PC-3 (cell line): Measurements from ENCODE around the gene RTN1. TPM values are rescaled to one million over a fixed set of nuclear protein-coding genes. Genes with fewer than 3 reads are reported as not detected.

Source experiments
- ATAC-seq: fragments of 200-7000 bp; cut with Tn5 transposase; 2 replicates; pipeline ENCODE4 v1.9.1; 2020; ENCODE audit warnings: mild to moderate bottlenecking, moderate library complexity
- BruUV-seq: library from RNA; stranded (reverse); fragments of 400-500 nt; replicated peaks from 2 replicates; lab custom pipeline; 2021; lab: Mats Ljungman, UMichigan
- CTCF ChIA-PET: fragments of 300-600 bp; sonication (Branson Sonifier 250); formaldehyde crosslinking; loops from one replicate; lab custom pipeline; 2022; ENCODE audit warnings: antibody characterized with exemption; lab: Charles Lee
- POLR2A ChIA-PET: fragments of 300-600 bp; sonication (Branson Sonifier 250); formaldehyde crosslinking; loops from one replicate; lab custom pipeline; 2022; ENCODE audit warnings: antibody characterized with exemption; ENCODE audit not compliant: unreplicated experiment; lab: Charles Lee
- DNase-seq: peaks from one replicate; pipeline ENCODE4 v3.0.0-alpha.2; 2015
- H2AFZ ChIP-seq: fragments of 300-600 bp; sonication (generic); 2 replicates; pipeline ENCODE4 v1.6.0; 2016; ENCODE audit warnings: antibody characterized with exemption, low read length
- H3F3A ChIP-seq: fragments of 300-600 bp; sonication (generic); one replicate; pipeline ENCODE4 v1.6.0; 2017; ENCODE audit warnings: antibody characterized with exemption, low read length, control low read depth, mild to moderate bottlenecking; ENCODE audit not compliant: unreplicated experiment
- H3K27ac ChIP-seq: fragments of 300-600 bp; sonication (generic); 2 replicates; pipeline ENCODE4 v1.5.1; 2016; ENCODE audit warnings: mild to moderate bottlenecking, low read length
- H3K27me3 ChIP-seq: fragments of 300-600 bp; sonication (generic); 2 replicates; pipeline ENCODE4 v1.6.1; 2016; ENCODE audit warnings: low read length, mixed read lengths
- H3K36me3 ChIP-seq: fragments of 300-600 bp; sonication (generic); 2 replicates; pipeline ENCODE4 v1.6.1; 2016; ENCODE audit warnings: low read depth, mixed run types, low read length, mixed read lengths
- H3K4me1 ChIP-seq: fragments of 300-600 bp; sonication (generic); 2 replicates; pipeline ENCODE4 v1.5.1; 2016; ENCODE audit warnings: low read length; ENCODE audit not compliant: insufficient read depth
- H3K4me2 ChIP-seq: fragments of 300-600 bp; sonication (generic); 2 replicates; pipeline ENCODE4 v1.6.0; 2016; ENCODE audit warnings: low read length
- H3K4me3 ChIP-seq: fragments of 300-600 bp; sonication (generic); 2 replicates; pipeline ENCODE4 v1.5.1; 2016; ENCODE audit warnings: mild to moderate bottlenecking, low read length, mixed read lengths
- H3K79me2 ChIP-seq: fragments of 300-600 bp; sonication (generic); 2 replicates; pipeline ENCODE4 v1.6.1; 2017; ENCODE audit warnings: low read length, mixed read lengths
- H3K9ac ChIP-seq: fragments of 300-600 bp; sonication (generic); 2 replicates; pipeline ENCODE4 v1.6.0; 2016; ENCODE audit warnings: mild to moderate bottlenecking, low read length
- H3K9me2 ChIP-seq: fragments of 300-600 bp; sonication (generic); replicated peaks from 2 replicates; pipeline ENCODE4 v1.6.1; 2016; ENCODE audit warnings: mixed run types, low read length, mixed read lengths
- H3K9me3 ChIP-seq: fragments of 300-600 bp; sonication (generic); 2 replicates; pipeline ENCODE4 v1.6.1; 2016; ENCODE audit warnings: low read length, mixed read lengths
- H4K20me1 ChIP-seq: fragments of 300-600 bp; sonication (generic); 2 replicates; pipeline ENCODE4 v1.6.1; 2016; ENCODE audit warnings: low read length, mixed read lengths
- EZH2 ChIP-seq: fragments of 300-600 bp; sonication (generic); IDR thresholded peaks from one replicate; pipeline ENCODE4 v1.6.1; 2017; ENCODE audit warnings: antibody characterized with exemption, mild to moderate bottlenecking, low read length; ENCODE audit not compliant: unreplicated experiment
- EZH2phosphoT487 ChIP-seq: fragments of 300-600 bp; sonication (generic); IDR thresholded peaks from 2 replicates; pipeline ENCODE4 v1.6.1; 2018; ENCODE audit warnings: mild to moderate bottlenecking, antibody characterized with exemption, low read length, borderline replicate concordance
- intact Hi-C: fragments of 100-400 bp; cut with micrococcal nuclease; formaldehyde crosslinking; loops from 2 replicates; pipeline ENCODE4 v1.9.0; 2023
- total RNA-seq: library from RNA; depleted of rRNA; stranded (reverse); fragments of >200 nt; gene quantifications from 2 replicates; pipeline ENCODE4 v1.2.3, GENCODE V29; 2014
- TF ChIP-seq, protein P1 (sequence below): fragments of 300-600 bp; sonication (generic); conservative IDR thresholded peaks from 2 replicates; pipeline ENCODE4 v1.5.1; 2017; ENCODE audit warnings: antibody characterized with exemption, low read depth, mild to moderate bottlenecking, low read length

RTN1 gene
- total RNA-seq, 1 experiment from 2014 or later = not detected

GRCh38 chr14:59863806-59864525 is 6.6 kb downstream of the RTN1 start:
- Histone ChIP-seq H3K9ac (no peak overlapping the region), H3K4me2 (no peak overlapping the region), H3K4me3 (no peak overlapping the region), H3K79me2 (no peaks in the 10 kb centered on the region), H3K27ac (no peak overlapping the region), H2AFZ (no peak overlapping the region), H3K27me3 (peaks cover 55% of the 10 kb centered on the region), H3K9me3 (no peaks in the 10 kb centered on the region; the same call in 1 of the 2 replicates), H4K20me1 (no peaks in the 10 kb centered on the region), H3K36me3 (no peaks in the 10 kb centered on the region), H3F3A (no peaks in the 10 kb centered on the region), H3K4me1 (no peaks in the 10 kb centered on the region), H3K9me2 (no peaks in the 10 kb centered on the region)
- CTCF ChIA-PET = no interaction called here
- POLR2A ChIA-PET = no interaction called here
- no peak for DNase-seq
- no peak for ATAC-seq
- no TSS peak for BruUV-seq
- intact Hi-C loops = no loop called here
- TF ChIP-seq EZH2phosphoT487 = no peak
- TF ChIP-seq, protein P1, sequence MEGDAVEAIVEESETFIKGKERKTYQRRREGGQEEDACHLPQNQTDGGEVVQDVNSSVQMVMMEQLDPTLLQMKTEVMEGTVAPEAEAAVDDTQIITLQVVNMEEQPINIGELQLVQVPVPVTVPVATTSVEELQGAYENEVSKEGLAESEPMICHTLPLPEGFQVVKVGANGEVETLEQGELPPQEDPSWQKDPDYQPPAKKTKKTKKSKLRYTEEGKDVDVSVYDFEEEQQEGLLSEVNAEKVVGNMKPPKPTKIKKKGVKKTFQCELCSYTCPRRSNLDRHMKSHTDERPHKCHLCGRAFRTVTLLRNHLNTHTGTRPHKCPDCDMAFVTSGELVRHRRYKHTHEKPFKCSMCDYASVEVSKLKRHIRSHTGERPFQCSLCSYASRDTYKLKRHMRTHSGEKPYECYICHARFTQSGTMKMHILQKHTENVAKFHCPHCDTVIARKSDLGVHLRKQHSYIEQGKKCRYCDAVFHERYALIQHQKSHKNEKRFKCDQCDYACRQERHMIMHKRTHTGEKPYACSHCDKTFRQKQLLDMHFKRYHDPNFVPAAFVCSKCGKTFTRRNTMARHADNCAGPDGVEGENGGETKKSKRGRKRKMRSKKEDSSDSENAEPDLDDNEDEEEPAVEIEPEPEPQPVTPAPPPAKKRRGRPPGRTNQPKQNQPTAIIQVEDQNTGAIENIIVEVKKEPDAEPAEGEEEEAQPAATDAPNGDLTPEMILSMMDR = no peak
- no peak for TF ChIP-seq EZH2

DNA sequence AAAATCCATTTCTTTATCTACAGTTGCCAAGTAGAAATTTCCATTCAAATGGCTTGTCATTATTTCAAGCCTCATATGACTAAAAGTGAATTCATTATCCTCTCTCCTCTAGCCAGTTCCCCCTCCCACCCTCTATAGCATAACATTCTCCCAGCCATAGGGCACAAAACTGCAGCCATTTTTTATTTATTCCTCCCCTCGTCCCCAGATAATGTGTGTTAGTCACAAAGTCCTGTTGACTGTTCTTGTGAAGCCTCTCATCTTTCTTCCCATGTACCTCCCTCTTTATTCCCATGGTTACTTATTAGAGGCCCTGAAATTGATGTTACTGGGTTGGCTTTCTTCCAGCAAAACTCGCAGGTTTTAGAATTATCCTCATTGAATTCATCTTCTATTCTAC is 13.2 kb downstream of the RTN1 start:
- CTCF ChIA-PET = no interaction called here
- H3F3A ChIP-seq = no peaks in the 10 kb centered on the region
- no TSS peak for BruUV-seq
- no peaks in the 10 kb centered on the region; the same call in 1 of the 2 replicates for H3K9me3 ChIP-seq
- intact Hi-C loops = no loop called here
- no peak overlapping the region for H3K4me2 ChIP-seq
- H3K9ac ChIP-seq = no peak overlapping the region
- H3K79me2 ChIP-seq = no peaks in the 10 kb centered on the region
- no peaks in the 10 kb centered on the region for H3K36me3 ChIP-seq
- H3K4me1 ChIP-seq = no peaks in the 10 kb centered on the region
- POLR2A ChIA-PET = no interaction called here
- TF ChIP-seq EZH2 (no peak), EZH2phosphoT487 (no peak)
- H4K20me1 ChIP-seq = no peaks in the 10 kb centered on the region
- peaks cover 37% of the 10 kb centered on the region for H3K27me3 ChIP-seq
- H2AFZ ChIP-seq = no peak overlapping the region
- H3K4me3 ChIP-seq = no peak overlapping the region
- H3K27ac ChIP-seq = no peak overlapping the region
- H3K9me2 ChIP-seq = no peaks in the 10 kb centered on the region
- DNase-seq (no peak), ATAC-seq (no peak)

GRCh38 chr14:59852350-59852749 is 18.2 kb downstream of the RTN1 start:
- Histone ChIP-seq H3K9ac (no peak overlapping the region), H3K4me1 (no peaks in the 10 kb centered on the region), H3F3A (no peaks in the 10 kb centered on the region), H3K27ac (no peak overlapping the region), H3K9me2 (no peaks in the 10 kb centered on the region), H3K27me3 (peaks cover 41% of the 10 kb centered on the region), H3K4me3 (no peak overlapping the region), H3K36me3 (no peaks in the 10 kb centered on the region), H3K79me2 (no peaks in the 10 kb centered on the region), H2AFZ (no peak overlapping the region), H4K20me1 (no peaks in the 10 kb centered on the region), H3K9me3 (no peaks in the 10 kb centered on the region), H3K4me2 (no peak overlapping the region)
- ChIA-PET POLR2A (no interaction called here), CTCF (no interaction called here)
- intact Hi-C loops = no loop called here
- TF ChIP-seq EZH2 (no peak), EZH2phosphoT487 (no peak)
- TF ChIP-seq, protein P1 = no peak
- DNase-seq (peak; percentile 36), ATAC-seq (0 out of 2 replicates have a peak, but pooled peaks have one; percentile 13)
- no TSS peak for BruUV-seq
